Stimulated activated CD4-positive, alpha-beta T cell treated with anti-CD3 and anti-CD28 coated beads, TNF-alpha, amount 100 ng/mL, for 4 hours (primary cell): Measurements from ENCODE around the gene OARD1.

Source experiments
- DNase-seq, 3 experiments: peaks; one replicate each; pipeline ENCODE4 v3.0.0-alpha.2; 2020; ENCODE audit warnings: low read depth in 3 of 3

Gene OARD1

GRCh38 chr6:41047745-41048732 is 24.1 kb downstream of the OARD1 start:
- no peak for DNase-seq

GRCh38 chr6:41047306-41047705 is 24.9 kb downstream of the OARD1 start:
- no peak for DNase-seq

GRCh38 chr6:41046084-41046483 is 26.1 kb downstream of the OARD1 start:
- no peak for DNase-seq

- DNase-seq, result no peak
Measured at GRCh38 chr6:41045664-41046063, 26.5 kb downstream of the OARD1 start.

GRCh38 chr6:41043151-41043550 is 29.0 kb downstream of the OARD1 start:
- DNase-seq, result no peak

- no peak for DNase-seq
Measured at GRCh38 chr6:41042226-41043055, 29.7 kb downstream of the OARD1 start, which contains the start of gene TSPO2. Gene TSPO2 (plus strand): TSS chr6:41042467. CDS start chr6:41042986, 519 bp downstream.

- no peak for DNase-seq
Measured at GRCh38 chr6:41040940-41041536, 31.1 kb downstream of the OARD1 start.

GRCh38 chr6:41040101-41040939 is 31.8 kb downstream of the OARD1 start:
- no peak for DNase-seq

GRCh38 chr6:41039060-41039998 is 32.8 kb downstream of the OARD1 start, which contains the start of gene UNC5CL:
Gene UNC5CL (minus strand): TSS chr6:41039221. CDS start chr6:41035074, 4,147 bp downstream.
- peak in 2 of 3 experiments; percentile 32 to 35 for DNase-seq

- no peak for DNase-seq
Measured at GRCh38 chr6:41038205-41038604, 34.0 kb downstream of the OARD1 start.

- DNase-seq, result no peak
Measured at GRCh38 chr6:41037107-41037900, 34.9 kb downstream of the OARD1 start.

GRCh38 chr6:41036601-41037000 is 35.6 kb downstream of the OARD1 start:
- no peak for DNase-seq

- DNase-seq, result no peak
Measured at GRCh38 chr6:41036186-41036585, 36.0 kb downstream of the OARD1 start.

- DNase-seq, result no peak
Measured at GRCh38 chr6:41033776-41034175, 38.4 kb downstream of the OARD1 start.

- no peak for DNase-seq
Measured at GRCh38 chr6:41032830-41033229, 39.3 kb downstream of the OARD1 start.

- DNase-seq, result no peak
Measured at GRCh38 chr6:41028561-41029412, 43.4 kb downstream of the OARD1 start.

GRCh38 chr6:41027799-41028560 is 44.2 kb downstream of the OARD1 start:
- peak; percentile 46 to 67 (median 50) for DNase-seq
